ENCODE measurements around the gene HSPA4L.
A peak's percentile ranks its signal among the peaks of the same experiment; 100 is the strongest.

HSPA4L gene

DNA sequence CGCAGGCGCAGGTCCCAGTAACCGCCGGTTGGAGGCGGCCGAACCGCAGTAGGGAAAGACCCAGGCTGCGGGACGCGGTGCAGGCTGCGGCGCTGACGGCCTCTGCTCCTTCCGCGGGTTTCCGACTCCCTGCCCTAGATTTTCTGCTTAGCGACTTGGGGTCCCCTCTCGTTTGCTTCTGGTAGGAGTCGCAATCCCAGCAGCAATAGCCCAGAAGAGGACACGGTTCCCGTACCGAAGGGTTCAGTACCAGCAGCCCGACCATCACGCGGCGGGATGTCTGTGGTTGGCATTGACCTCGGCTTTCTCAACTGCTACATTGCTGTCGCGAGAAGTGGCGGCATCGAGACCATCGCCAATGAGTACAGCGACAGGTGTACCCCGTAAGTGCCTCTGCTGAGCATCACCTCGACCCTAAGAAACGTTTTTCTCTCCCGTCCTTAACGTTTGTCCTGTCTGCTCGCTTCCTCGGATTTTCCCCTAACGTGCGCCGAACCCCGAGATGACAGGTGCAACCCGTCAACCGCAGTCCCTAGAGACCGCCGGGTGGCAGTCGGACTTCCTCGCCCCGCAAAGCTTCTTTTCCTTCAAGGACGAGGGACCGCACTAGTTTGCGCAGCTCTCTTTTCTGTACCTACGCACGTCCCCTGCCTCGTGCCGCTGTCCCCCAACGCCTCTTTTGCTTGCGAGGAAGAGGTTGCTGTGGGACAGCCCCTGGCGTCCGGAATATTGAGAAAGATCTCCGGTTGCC, at the start of gene HSPA4L:
Gene HSPA4L (plus strand): TSS at position 48 of the 751 bp plus-strand sequence. CDS start 229 bp downstream, at position 277.
- peak; percentile 87 to 89 for DNase-seq
- TF ChIP-seq POLR2A (IDR thresholded peaks at IDR 0.05; ENCODE audit: low read length), result peak; percentile 95
- TF ChIP-seq GATA1 (IDR thresholded peaks at IDR 0.05; ENCODE audit: low read depth, low read length), result no peak

DNA sequence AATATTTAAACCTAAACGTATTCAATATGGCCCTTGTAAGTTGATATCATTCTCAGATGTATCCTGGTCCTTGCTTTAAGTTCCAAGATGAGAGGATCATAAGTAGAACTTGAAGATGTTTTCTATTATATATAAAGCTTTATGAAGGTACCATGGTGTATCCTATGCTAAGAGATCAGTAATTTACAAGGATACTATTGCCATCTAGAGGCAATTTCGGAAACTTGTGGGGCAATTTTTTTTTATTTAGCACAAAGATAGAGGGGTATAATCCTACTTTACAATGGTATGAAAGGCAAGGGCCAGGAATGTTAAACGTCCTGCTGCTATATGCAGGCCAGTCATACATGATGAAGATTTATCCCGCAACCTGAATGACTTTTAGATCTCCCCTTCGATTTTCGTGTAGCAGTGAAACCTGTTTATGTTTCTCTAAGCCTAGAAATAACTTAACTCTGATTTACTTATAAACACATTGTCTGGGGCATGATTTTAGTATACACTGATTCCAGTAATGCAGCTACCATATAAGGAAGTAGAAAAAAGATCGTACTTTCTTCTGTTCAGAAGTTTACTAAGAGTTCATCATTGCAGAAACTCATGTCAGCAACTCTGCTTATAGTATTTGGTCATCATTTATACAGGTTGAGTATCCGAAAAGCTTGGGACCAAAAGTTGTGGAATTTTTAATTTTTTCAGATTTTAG, 49.3 kb upstream of the HSPA4L start:
- DNase-seq, result peak; percentile 26 to 41
- TF ChIP-seq POLR2A (IDR thresholded peaks at IDR 0.05; ENCODE audit: low read length) (no peak), GATA1 (IDR thresholded peaks at IDR 0.05; ENCODE audit: low read depth, low read length) (no peak)

DNA sequence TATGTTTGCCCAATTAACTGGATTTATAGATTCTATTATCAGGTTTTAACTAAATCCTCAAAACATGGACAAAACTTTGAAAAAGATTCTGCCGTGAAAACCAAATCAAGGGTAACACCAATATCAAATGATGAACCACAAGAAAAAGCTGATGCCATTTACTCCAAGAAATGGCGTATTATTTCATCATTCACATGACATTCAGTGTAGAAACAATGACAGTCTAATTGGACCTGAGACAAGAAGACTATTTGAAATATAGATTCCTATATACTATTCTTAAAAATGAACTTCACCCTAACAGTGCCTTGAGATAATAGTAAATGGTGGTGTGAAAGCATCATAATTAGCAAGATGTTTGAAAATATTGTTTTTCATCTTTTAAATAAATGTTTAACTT, 47.1 kb upstream of the HSPA4L start:
- DNase-seq, result no peak
- no peak for TF ChIP-seq POLR2A (IDR thresholded peaks at IDR 0.05; ENCODE audit: low read length)
- TF ChIP-seq GATA1 (IDR thresholded peaks at IDR 0.05; ENCODE audit: low read depth, low read length), result no peak

DNA sequence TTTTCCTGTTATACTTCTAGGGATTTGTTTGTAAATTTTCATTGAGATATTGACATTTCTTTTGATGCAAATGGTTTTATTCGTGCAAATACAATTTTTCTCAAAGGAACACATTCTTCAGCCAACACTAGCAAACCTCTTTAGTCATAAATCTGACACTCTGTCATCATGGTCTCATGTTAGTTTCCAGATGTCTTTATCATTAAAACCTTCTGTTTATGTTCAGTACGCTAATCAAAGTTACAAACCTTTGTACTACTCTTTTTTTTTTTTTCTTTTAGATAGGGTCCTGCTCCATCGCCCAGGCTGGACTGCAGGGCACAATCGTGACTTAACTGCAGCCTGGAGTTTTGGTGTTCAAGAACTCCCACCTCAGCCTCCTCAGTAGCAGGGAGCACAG, 44.8 kb upstream of the HSPA4L start:
- TF ChIP-seq GATA1 (IDR thresholded peaks at IDR 0.05; ENCODE audit: low read depth, low read length) (no peak), POLR2A (IDR thresholded peaks at IDR 0.05; ENCODE audit: low read length) (no peak)
- DNase-seq, result no peak

DNA sequence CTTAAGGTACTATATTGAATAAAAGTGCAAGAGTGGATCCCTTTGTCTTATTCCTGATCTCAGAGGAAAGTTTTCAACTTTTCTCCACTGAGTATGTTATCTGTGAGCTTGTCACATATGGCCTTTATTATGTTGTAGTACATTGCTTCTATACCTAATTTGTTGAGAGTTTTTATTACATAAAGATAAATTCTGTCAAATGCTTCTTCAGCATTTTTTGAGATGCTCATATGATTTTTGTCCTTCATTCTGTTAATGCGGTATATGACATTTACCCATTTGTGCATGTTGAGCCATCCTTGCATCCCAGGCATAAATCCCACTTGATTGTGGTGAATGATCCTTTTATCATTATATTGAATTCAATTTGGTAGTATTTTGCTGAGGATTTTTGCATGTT, 40.9 kb upstream of the HSPA4L start:
- DNase-seq, result no peak

DNA sequence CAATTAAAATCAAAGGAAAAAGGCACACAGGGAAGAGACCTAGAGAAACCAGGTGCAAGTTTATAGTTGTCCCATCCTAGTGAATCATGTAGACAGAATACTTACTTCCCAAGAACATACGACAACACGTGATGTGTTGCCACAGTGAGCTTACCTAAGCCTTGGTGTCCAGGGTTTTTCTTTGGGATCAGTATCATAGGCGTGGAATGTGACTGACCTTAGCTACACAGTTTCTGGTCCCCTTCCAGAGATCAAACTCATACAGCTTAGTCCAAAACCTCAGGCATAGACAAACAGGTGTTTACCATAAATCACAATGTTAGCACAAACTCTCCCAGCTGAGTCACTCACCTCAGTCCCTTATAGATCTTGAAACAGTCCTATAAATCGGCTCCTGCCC, 34.2 kb upstream of the HSPA4L start:
- TF ChIP-seq GATA1 (IDR thresholded peaks at IDR 0.05; ENCODE audit: low read depth, low read length) (no peak), POLR2A (IDR thresholded peaks at IDR 0.05; ENCODE audit: low read length) (no peak)
- no peak for DNase-seq

More for the DNA sequence above, 40.9 kb upstream of the HSPA4L start:
- TF ChIP-seq GATA1 (IDR thresholded peaks at IDR 0.05; ENCODE audit: low read depth, low read length) (no peak), POLR2A (IDR thresholded peaks at IDR 0.05; ENCODE audit: low read length) (no peak)

DNA sequence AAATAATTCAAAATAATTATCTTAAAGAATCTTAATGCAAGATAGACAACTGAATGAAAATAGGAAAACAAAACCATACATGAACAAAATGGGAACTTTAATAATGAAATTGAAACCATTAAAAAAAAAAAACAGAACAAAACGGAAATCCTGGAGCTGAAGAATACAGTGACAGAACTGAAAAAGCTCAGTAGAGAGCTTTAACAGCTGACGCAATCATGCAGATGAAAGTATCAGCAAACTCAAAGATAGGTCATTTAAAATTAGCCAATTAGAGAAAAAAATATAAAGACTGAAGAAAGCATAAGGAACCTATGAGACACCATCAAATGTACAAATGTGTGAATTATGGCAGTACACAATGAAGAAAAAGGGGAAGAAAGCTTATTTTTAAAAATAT, 33.2 kb upstream of the HSPA4L start:
- DNase-seq, result no peak
- TF ChIP-seq GATA1 (IDR thresholded peaks at IDR 0.05; ENCODE audit: low read depth, low read length) (no peak), POLR2A (IDR thresholded peaks at IDR 0.05; ENCODE audit: low read length) (no peak)

DNA sequence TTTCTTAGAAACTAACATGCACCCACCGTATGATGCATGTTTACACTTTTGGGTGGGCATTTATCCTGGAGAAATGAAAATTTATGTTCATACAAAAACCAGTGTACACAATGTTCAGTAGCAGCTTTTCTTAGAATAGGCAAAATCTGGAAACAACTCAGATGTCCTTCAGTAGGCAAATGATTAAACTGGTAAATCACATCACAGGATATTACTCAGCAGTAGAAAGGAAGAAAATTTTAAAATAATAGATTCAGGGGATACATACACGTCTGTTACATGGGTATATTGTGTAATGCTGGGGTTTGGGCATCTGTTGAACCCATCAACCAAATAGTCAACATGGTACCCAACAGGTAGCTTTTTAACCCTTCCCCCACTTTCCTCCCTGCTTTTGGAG, 25.2 kb upstream of the HSPA4L start:
- no peak for DNase-seq
- TF ChIP-seq GATA1 (IDR thresholded peaks at IDR 0.05; ENCODE audit: low read depth, low read length), result no peak
- TF ChIP-seq POLR2A (IDR thresholded peaks at IDR 0.05; ENCODE audit: low read length), result no peak

DNA sequence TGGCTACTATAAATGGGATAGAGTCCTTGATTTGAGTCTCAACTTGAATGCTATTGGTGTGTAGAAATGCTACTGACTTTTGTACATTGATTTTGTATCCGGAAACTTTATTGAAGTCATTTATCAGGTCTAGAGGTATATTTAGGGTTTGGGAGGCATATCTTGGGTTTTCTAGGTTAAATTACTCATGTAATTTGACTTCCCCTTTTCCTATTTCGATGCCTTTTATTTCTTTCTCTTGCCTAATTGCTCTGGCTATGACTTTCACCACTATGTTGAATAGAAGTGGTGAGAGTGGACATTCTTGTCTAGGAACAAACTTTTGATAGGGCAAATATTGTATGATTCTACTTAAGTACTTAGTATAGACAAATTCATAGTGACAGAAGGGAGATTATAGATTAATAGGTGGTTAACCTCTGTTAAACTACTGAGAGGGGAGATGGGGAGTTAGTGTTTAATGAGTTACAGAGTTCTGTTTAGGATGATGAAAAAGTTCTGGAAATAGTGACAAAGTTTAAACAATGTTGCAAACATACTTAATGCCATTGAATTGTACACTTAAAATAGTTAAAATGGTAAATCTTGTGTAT, 22.8 kb upstream of the HSPA4L start:
- TF ChIP-seq GATA1 (IDR thresholded peaks at IDR 0.05; ENCODE audit: low read depth, low read length), result no peak
- no peak for TF ChIP-seq POLR2A (IDR thresholded peaks at IDR 0.05; ENCODE audit: low read length)

DNA sequence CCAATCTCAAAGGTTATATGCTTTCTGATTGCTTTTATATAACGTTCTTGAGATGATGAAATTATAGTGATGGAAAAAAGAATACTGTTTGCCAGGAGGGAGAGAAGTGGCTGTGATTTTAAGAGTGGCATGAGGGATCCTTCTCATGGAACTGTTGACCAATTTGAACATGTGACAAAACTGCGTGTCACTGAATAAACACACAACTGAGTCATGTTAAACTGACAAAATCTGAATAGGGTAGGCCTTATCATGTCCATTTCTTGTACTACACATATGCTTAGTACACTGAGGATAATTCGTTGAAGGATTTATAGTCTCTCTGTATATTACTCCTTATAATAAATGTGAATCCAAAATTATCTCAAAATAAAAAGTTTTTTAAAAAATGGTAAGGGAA, 22.2 kb upstream of the HSPA4L start:
- no peak for DNase-seq
- no peak for TF ChIP-seq POLR2A (IDR thresholded peaks at IDR 0.05; ENCODE audit: low read length)
- TF ChIP-seq GATA1 (IDR thresholded peaks at IDR 0.05; ENCODE audit: low read depth, low read length), result no peak

More for the DNA sequence above, 22.8 kb upstream of the HSPA4L start:
- DNase-seq, result no peak

DNA sequence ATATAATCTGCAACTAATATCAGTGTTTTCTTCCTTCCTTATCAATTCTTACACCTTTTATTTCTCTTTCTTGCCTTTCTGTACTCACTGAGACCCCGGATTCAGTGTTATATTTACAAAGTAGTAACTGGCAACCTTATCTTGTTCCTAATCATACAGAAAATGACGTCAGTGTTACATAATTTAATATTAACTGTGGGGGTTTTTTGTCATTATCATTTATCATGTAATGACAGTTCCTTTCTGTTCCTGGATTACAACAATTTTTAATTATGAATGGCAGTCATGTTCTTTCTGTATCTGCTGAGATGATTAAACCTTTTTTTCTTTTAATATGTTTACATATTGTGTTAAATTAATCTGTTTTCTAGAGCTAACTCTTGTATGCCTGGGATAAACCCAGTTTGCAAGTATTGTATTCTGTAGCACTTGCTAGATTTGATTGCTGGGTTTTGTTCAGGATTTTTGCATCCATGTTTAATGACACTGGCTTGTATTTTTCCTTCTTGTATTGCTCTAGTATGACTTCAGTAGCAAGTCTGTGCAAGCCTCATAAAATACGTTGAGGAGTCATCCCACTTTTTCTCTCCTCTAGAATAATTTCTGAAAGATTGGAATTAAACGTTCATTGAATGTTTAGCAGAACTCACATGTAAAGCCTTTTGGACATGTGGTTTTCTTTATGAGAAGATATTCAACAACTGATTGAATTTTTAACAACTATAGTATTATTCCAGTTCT, 10.4 kb upstream of the HSPA4L start:
- TF ChIP-seq POLR2A (IDR thresholded peaks at IDR 0.05; ENCODE audit: low read length) (no peak), GATA1 (IDR thresholded peaks at IDR 0.05; ENCODE audit: low read depth, low read length) (no peak)
- no peak for DNase-seq

DNA sequence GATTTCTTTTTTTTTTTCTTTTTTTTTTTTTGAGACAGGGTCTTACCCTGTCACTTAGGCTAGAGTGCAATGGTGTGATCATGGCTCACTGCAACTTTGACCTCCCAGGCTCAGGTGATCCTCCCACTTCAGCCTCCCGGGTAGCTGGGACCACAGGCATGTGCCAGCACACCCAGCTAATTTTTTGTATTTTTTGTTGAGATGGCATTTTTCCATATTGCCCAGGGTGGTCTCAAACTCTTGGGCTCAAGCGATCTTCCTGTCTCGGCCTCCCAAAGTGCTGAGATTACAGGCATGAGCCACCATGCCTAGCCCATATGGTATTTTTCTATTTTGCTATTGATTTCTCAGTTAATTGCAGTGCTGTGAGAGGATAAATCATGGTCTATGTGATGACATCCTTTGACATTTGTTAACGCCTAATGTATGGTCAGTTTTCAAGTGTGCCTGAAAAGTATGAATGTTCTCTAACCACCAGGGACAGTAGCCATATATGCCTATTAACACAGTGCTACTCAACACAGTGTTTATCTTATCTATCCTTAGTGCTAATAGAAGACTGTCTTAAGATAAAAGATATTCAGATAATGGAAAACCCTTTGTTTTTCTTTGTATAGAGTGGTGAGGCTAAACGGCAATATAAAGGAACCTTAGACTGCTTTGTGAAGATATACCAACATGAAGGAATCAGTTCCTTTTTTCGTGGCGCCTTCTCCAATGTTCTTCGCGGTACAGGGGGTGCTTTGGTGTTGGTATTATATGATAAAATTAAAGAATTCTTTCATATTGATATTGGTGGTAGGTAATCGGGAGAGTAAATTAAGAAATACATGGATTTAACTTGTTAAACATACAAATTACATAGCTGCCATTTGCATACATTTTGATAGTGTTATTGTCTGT, 9.1 kb upstream of the HSPA4L start:
- peak in 1 of 2 experiments; percentile 33 for DNase-seq
- TF ChIP-seq GATA1 (IDR thresholded peaks at IDR 0.05; ENCODE audit: low read depth, low read length), result no peak
- no peak for TF ChIP-seq POLR2A (IDR thresholded peaks at IDR 0.05; ENCODE audit: low read length)

DNA sequence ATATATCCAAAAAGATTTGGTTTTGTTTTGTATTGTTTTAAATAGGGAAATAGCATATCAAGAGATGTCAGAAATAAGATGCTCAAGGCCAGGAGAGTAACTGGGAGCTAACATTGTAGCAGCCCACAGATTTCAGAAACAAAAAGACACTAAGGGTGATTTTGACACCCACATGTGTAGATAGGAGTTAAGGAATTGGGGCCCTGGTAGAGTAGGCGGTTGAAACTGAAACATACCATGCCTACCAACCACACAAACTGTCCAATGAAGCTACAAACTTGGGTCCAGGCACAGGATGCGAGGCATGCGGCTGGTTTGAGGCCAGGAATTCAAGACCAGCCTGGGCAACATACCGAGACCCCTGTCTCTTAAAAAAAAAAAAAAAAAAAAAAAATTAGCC, 6.3 kb upstream of the HSPA4L start:
- TF ChIP-seq GATA1 (IDR thresholded peaks at IDR 0.05; ENCODE audit: low read depth, low read length) (no peak), POLR2A (IDR thresholded peaks at IDR 0.05; ENCODE audit: low read length) (no peak)
- DNase-seq, result no peak
